Ectodermal cell (in vitro differentiated cells): ENCODE results near the gene ITFG1.
"Not testable (repeated sequence)": the region's sequence is repeated elsewhere in the genome, so short reads cannot be mapped to it uniquely, and the experiment has no call there.

ENCODE experiments used
- H3K27ac ChIP-seq: 2 replicates; pipeline ENCODE4 v1.7.0; 2013; ENCODE audit warnings: mild to moderate bottlenecking, low read depth, low read length; ENCODE audit not compliant: insufficient read depth, poor library complexity, severe bottlenecking
- H3K27me3 ChIP-seq: 2 replicates; pipeline ENCODE4 v1.7.0; 2013; ENCODE audit warnings: mild to moderate bottlenecking, low read length; ENCODE audit not compliant: insufficient read depth, control insufficient read depth, poor library complexity, severe bottlenecking
- H3K36me3 ChIP-seq: one replicate; pipeline ENCODE4 v1.7.0; 2013; ENCODE audit warnings: low read length; ENCODE audit not compliant: control insufficient read depth, insufficient read depth
- H3K4me1 ChIP-seq: one replicate; pipeline ENCODE4 v1.7.0; 2013; ENCODE audit warnings: low read length; ENCODE audit not compliant: control insufficient read depth, insufficient read depth
- H3K4me3 ChIP-seq: 2 replicates; pipeline ENCODE4 v1.7.0; 2013; ENCODE audit warnings: low read depth, low read length, control low read depth; ENCODE audit not compliant: insufficient read depth
- H3K9me3 ChIP-seq: 2 replicates; pipeline ENCODE4 v1.7.0; 2013; ENCODE audit warnings: mild to moderate bottlenecking, low read length, moderate library complexity; ENCODE audit not compliant: control insufficient read depth
- WGBS, 2 experiments: methylation state at CpG; one replicate each; pipeline ENCODE4 v1.1.7; 2013; ENCODE audit warnings: missing lambda C conversion rate in 2 of 2; 5-methylcytosine and 5-hydroxymethylcytosine counted together

Gene ITFG1

GRCh38 chr16:47377154-47377553, 83.7 kb downstream of the ITFG1 start:
- 60 to 67% methylated on average over 3 of the region's 3 CpGs for WGBS, 2 experiments

GRCh38 chr16:47375423-47375822, 85.4 kb downstream of the ITFG1 start:
- no peaks in the 10 kb centered on the region for H3K9me3 ChIP-seq
- H3K27ac ChIP-seq = no peak overlapping the region
- WGBS, 2 experiments = no CpG with 5 or more reads among the region's 1 CpG
- no peaks in the 10 kb centered on the region for H3K27me3 ChIP-seq
- H3K36me3 ChIP-seq = no peaks in the 10 kb centered on the region
- H3K4me3 ChIP-seq = no peak overlapping the region
- H3K4me1 ChIP-seq = no peaks in the 10 kb centered on the region

More at GRCh38 chr16:47377154-47377553, 83.7 kb downstream of the ITFG1 start:
- Histone ChIP-seq H3K4me1 (no peaks in the 10 kb centered on the region), H3K27ac (no peak overlapping the region), H3K36me3 (no peaks in the 10 kb centered on the region), H3K9me3 (no peaks in the 10 kb centered on the region), H3K27me3 (no peaks in the 10 kb centered on the region), H3K4me3 (no peak overlapping the region)

- no peak overlapping the region for H3K27ac ChIP-seq
- no peaks in the 10 kb centered on the region for H3K9me3 ChIP-seq
- H3K4me1 ChIP-seq = no peaks in the 10 kb centered on the region
- 76 to 91% methylated on average over 2 to 3 of the region's 3 CpGs for WGBS, 2 experiments
- no peaks in the 10 kb centered on the region for H3K36me3 ChIP-seq
- H3K27me3 ChIP-seq = no peaks in the 10 kb centered on the region
- H3K4me3 ChIP-seq = no peak overlapping the region
Observed at GRCh38 chr16:47374629-47375028, 86.2 kb downstream of the ITFG1 start.

GRCh38 chr16:47371271-47372014, 89.4 kb downstream of the ITFG1 start:
- H3K27ac ChIP-seq = no peak overlapping the region
- H3K4me3 ChIP-seq = no peak overlapping the region
- H3K9me3 ChIP-seq = no peaks in the 10 kb centered on the region
- WGBS, 2 experiments = 92 to 94% methylated on average over 4 to 5 of the region's 5 CpGs
- no peaks in the 10 kb centered on the region for H3K36me3 ChIP-seq
- H3K27me3 ChIP-seq = no peaks in the 10 kb centered on the region
- no peaks in the 10 kb centered on the region for H3K4me1 ChIP-seq

- Histone ChIP-seq H3K4me3 (no peak overlapping the region), H3K4me1 (no peaks in the 10 kb centered on the region), H3K27me3 (no peaks in the 10 kb centered on the region), H3K9me3 (no peaks in the 10 kb centered on the region), H3K27ac (no peak overlapping the region), H3K36me3 (no peaks in the 10 kb centered on the region)
- WGBS, 2 experiments = 94 to 96% methylated on average over 12 of the region's 12 CpGs
Observed at GRCh38 chr16:47370536-47370935, 90.3 kb downstream of the ITFG1 start.

GRCh38 chr16:47366228-47366627, 94.6 kb downstream of the ITFG1 start:
- H3K4me1 ChIP-seq = no peaks in the 10 kb centered on the region
- no peaks in the 10 kb centered on the region for H3K27me3 ChIP-seq
- H3K9me3 ChIP-seq = no peaks in the 10 kb centered on the region
- peaks cover 5% of the 10 kb centered on the region for H3K36me3 ChIP-seq
- no peak overlapping the region for H3K4me3 ChIP-seq
- WGBS, 2 experiments = 0 to 25% methylated on average over 1 to 2 of the region's 2 CpGs
- H3K27ac ChIP-seq = no peak overlapping the region

- WGBS, 2 experiments = 100% methylated on average over 1 of the region's 1 CpG
Observed at GRCh38 chr16:47363761-47364160, 97.1 kb downstream of the ITFG1 start.

GRCh38 chr16:47359478-47359877, 101.4 kb downstream of the ITFG1 start:
- Histone ChIP-seq H3K4me3 (no peak overlapping the region), H3K27ac (no peak overlapping the region), H3K9me3 (no peaks in the 10 kb centered on the region), H3K4me1 (no peaks in the 10 kb centered on the region), H3K36me3 (no peaks in the 10 kb centered on the region), H3K27me3 (no peaks in the 10 kb centered on the region)
- 87 to 93% methylated on average over 2 of the region's 2 CpGs for WGBS, 2 experiments

More at GRCh38 chr16:47363761-47364160, 97.1 kb downstream of the ITFG1 start:
- H3K27me3 ChIP-seq = no peaks in the 10 kb centered on the region
- H3K4me1 ChIP-seq = no peaks in the 10 kb centered on the region
- no peak overlapping the region for H3K4me3 ChIP-seq
- peaks cover 5% of the 10 kb centered on the region for H3K36me3 ChIP-seq
- no peaks in the 10 kb centered on the region for H3K9me3 ChIP-seq
- H3K27ac ChIP-seq = no peak overlapping the region

GRCh38 chr16:47358816-47359215, 102.0 kb downstream of the ITFG1 start:
- no peaks in the 10 kb centered on the region for H3K9me3 ChIP-seq
- no peaks in the 10 kb centered on the region for H3K36me3 ChIP-seq
- 97 to 99% methylated on average over 2 of the region's 2 CpGs for WGBS, 2 experiments
- no peaks in the 10 kb centered on the region for H3K4me1 ChIP-seq
- no peaks in the 10 kb centered on the region for H3K27me3 ChIP-seq
- H3K4me3 ChIP-seq = no peak overlapping the region
- H3K27ac ChIP-seq = no peak overlapping the region

- 93 to 100% methylated on average over 1 to 2 of the region's 2 CpGs for WGBS, 2 experiments
- H3K27ac ChIP-seq, H3K27me3 ChIP-seq, H3K36me3 ChIP-seq, H3K9me3 ChIP-seq, H3K4me3 ChIP-seq, H3K4me1 ChIP-seq: not testable (repeated sequence)
Observed at GRCh38 chr16:47349029-47349428, 111.8 kb downstream of the ITFG1 start.
